CD14-positive monocyte (primary cell): ENCODE results near the gene CFTR. TPM values are rescaled to one million over a fixed set of nuclear protein-coding genes. Genes with fewer than 3 reads are reported as not detected.

ENCODE experiments used
- DNase-seq, 3 donors: peaks; one replicate each; pipeline ENCODE4 v3.0.0-alpha.2; 2011 to 2022
- H2AFZ ChIP-seq: 2 replicates; pipeline ENCODE4 v1.6.0; 2012; ENCODE audit warnings: mild to moderate bottlenecking, low read depth, low read length, inconsistent platforms; ENCODE audit not compliant: insufficient read depth, poor library complexity, severe bottlenecking
- H3K27ac ChIP-seq, 2 donors: 1 replicate in 1 of 2; 2 replicates in 1 of 2; pipeline ENCODE4 v1.5.1; 2012 to 2013; ENCODE audit warnings: low read length in 2 of 2, control low read depth in 1 of 2, inconsistent platforms in 1 of 2, low read depth in 1 of 2, mild to moderate bottlenecking in 1 of 2
- H3K27me3 ChIP-seq, 2 donors: one replicate each; pipeline versions ENCODE4 v1.6.0 to v1.6.1; 2011 to 2013; ENCODE audit warnings: low read length in 2 of 2; ENCODE audit not compliant: control insufficient read depth in 2 of 2, insufficient read depth in 2 of 2
- H3K36me3 ChIP-seq, 2 donors: replicated peaks in 1 of 2; 1 replicate in 1 of 2; 2 replicates in 1 of 2; pipeline versions ENCODE4 v1.5.1 to v1.6.1; 2012 to 2013; ENCODE audit warnings: low read length in 2 of 2, control low read depth in 1 of 2, inconsistent platforms in 1 of 2, mild to moderate bottlenecking in 1 of 2; ENCODE audit not compliant: insufficient read depth in 2 of 2, control insufficient read depth in 1 of 2
- H3K4me1 ChIP-seq, 2 donors: 1 replicate in 1 of 2; 2 replicates in 1 of 2; pipeline versions ENCODE4 v1.5.1 to v1.6.1; 2012 to 2013; ENCODE audit warnings: low read length in 2 of 2, control low read depth in 1 of 2, inconsistent platforms in 1 of 2, mild to moderate bottlenecking in 1 of 2, moderate library complexity in 1 of 2; ENCODE audit not compliant: insufficient read depth in 2 of 2, control insufficient read depth in 1 of 2
- H3K4me2 ChIP-seq: replicated peaks from 2 replicates; pipeline ENCODE3; 2012; ENCODE audit warnings: low read length, moderate library complexity, mild to moderate bottlenecking; ENCODE audit not compliant: poor library complexity, severe bottlenecking; ENCODE audit errors: extremely low read depth
- H3K4me3 ChIP-seq, 3 experiments: fragments of 200-600 bp in 1 of 3; sonication (generic) in 1 of 3; replicated peaks in 1 of 3; 1 replicate in 2 of 3; 2 replicates in 1 of 3; pipeline ENCODE4 v1.5.1; 2011 to 2013; ENCODE audit warnings: low read length in 3 of 3, mild to moderate bottlenecking in 3 of 3, control low read depth in 2 of 3, low read depth in 2 of 3, inconsistent platforms in 1 of 3, moderate library complexity in 1 of 3
- H3K79me2 ChIP-seq: 2 replicates; pipeline ENCODE4 v1.6.0; 2012; ENCODE audit warnings: mild to moderate bottlenecking, control low read depth, inconsistent platforms, low read length, moderate library complexity; ENCODE audit not compliant: insufficient read depth
- H3K9ac ChIP-seq: 2 replicates; pipeline ENCODE4 v1.6.0; 2017; ENCODE audit warnings: low read length, mild to moderate bottlenecking; ENCODE audit not compliant: insufficient read depth, poor library complexity, severe bottlenecking
- H3K9me3 ChIP-seq, 2 donors: replicated peaks in 1 of 2; 1 replicate in 1 of 2; 2 replicates in 1 of 2; pipeline versions ENCODE4 v1.5.1 to v1.6.1; 2012 to 2013; ENCODE audit warnings: low read length in 2 of 2, control low read depth in 1 of 2; ENCODE audit not compliant: control insufficient read depth in 1 of 2, insufficient read depth in 1 of 2
- H4K20me1 ChIP-seq: 2 replicates; pipeline ENCODE4 v1.6.0; 2012; ENCODE audit warnings: mild to moderate bottlenecking, low read length, control low read depth, moderate library complexity; ENCODE audit not compliant: insufficient read depth
- H3K27ac Mint-ChIP-seq, 7 donors: one replicate each; pipeline ENCODE4 v1.8.0; 2020; ENCODE audit warnings: mild to moderate bottlenecking in 7 of 7, mixed read lengths in 7 of 7, moderate library complexity in 6 of 7, inconsistent platforms in 2 of 7
- H3K27me3 Mint-ChIP-seq, 3 donors: one replicate each; pipeline ENCODE4 v1.8.0; 2021 to 2022; ENCODE audit warnings: low read depth in 3 of 3, mild to moderate bottlenecking in 3 of 3, mixed read lengths in 3 of 3, moderate library complexity in 3 of 3, inconsistent platforms in 1 of 3
- H3K36me3 Mint-ChIP-seq, 2 donors: one replicate each; pipeline ENCODE4 v1.8.0; 2020; ENCODE audit warnings: mixed read lengths in 2 of 2, inconsistent platforms in 1 of 2, mild to moderate bottlenecking in 1 of 2
- H3K4me1 Mint-ChIP-seq: one replicate; pipeline ENCODE4 v1.8.0; 2020; ENCODE audit warnings: mild to moderate bottlenecking, mixed read lengths
- H3K4me3 Mint-ChIP-seq, 2 donors: one replicate each; pipeline ENCODE4 v1.8.0; 2020; ENCODE audit warnings: mild to moderate bottlenecking in 2 of 2, mixed read lengths in 2 of 2, moderate library complexity in 1 of 2
- H3K9me3 Mint-ChIP-seq, 7 donors: one replicate each; pipeline ENCODE4 v1.8.0; 2020 to 2022; ENCODE audit warnings: mixed read lengths in 7 of 7, mild to moderate bottlenecking in 6 of 7, moderate library complexity in 6 of 7, inconsistent platforms in 2 of 7
- WGBS: methylation state at CpG from one replicate; pipeline ENCODE4 v1.1.5; 2013; ENCODE audit warnings: missing lambda C conversion rate; ENCODE audit not compliant: insufficient coverage; 5-methylcytosine and 5-hydroxymethylcytosine counted together
- intact Hi-C, 2 donors: fragments of 100-400 bp; cut with micrococcal nuclease; formaldehyde crosslinking; loops; one replicate each; pipeline versions ENCODE4 v1.15.0 to v1.15.1; 2023
- polyA plus RNA-seq, 3 donors: library from polyadenylated mRNA; depleted of rRNA in 1 of 3; unstranded in 2 of 3; stranded (reverse) in 1 of 3; fragments of 300-500 nt in 2 of 3; fragments of >200 nt in 1 of 3; fragmentation: Illumina TruSeq in 2 of 3; gene quantifications; 1 replicate in 2 of 3; 2 replicates in 1 of 3; pipeline ENCODE4 v1.2.3, GENCODE V29; 2012 to 2021
- TF ChIP-seq, protein P1 (sequence below): fragments of 200-600 bp; IDR thresholded peaks from one replicate; pipeline ENCODE4 v1.8.0; 2022; ENCODE audit warnings: antibody characterized with exemption, mild to moderate bottlenecking

Gene CFTR
- polyA plus RNA-seq, 3 donors: not detected

DNA sequence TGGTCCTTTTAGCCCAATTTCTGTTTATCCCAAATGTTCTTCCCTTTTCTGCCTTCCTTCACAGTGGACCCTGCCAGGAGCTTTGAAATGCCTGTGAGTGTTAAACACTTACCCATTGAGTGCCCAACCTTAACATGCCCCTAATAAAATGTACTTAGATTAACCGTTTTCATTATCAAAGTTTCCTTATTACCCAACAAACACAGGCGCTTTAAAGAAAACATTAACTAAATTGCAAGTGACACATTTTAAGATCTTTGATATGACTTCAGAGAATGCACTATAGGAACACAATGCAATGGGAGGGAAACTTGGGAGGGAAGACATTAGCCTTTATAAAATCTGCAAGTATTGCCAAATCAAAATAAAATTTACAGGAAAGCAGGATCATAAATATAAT lies 177.0 kb downstream of the CFTR start:
- no peaks in the 10 kb centered on the region for H3K79me2 ChIP-seq
- peaks cover 0 to 3% (median 0%) of the 10 kb centered on the region in 7 donors for H3K9me3 Mint-ChIP-seq
- H3K27me3 Mint-ChIP-seq: peaks cover 0 to 3% (median 0%) of the 10 kb centered on the region in 3 donors
- DNase-seq: no peak
- H3K27ac ChIP-seq: no peak overlapping the region
- H3K4me1 Mint-ChIP-seq: no peaks in the 10 kb centered on the region
- H3K4me3 Mint-ChIP-seq: no peak overlapping the region
- H3K4me3 ChIP-seq: no peak overlapping the region
- H3K27ac Mint-ChIP-seq: no peak overlapping the region
- no peaks in the 10 kb centered on the region for H3K36me3 Mint-ChIP-seq
- H3K27me3 ChIP-seq: no peaks in the 10 kb centered on the region
- no peak overlapping the region for H3K4me2 ChIP-seq
- 100% methylated on average over 1 of the region's 2 CpGs for WGBS
- no peaks in the 10 kb centered on the region for H3K4me1 ChIP-seq
- no peak overlapping the region for H2AFZ ChIP-seq
- TF ChIP-seq, protein P1, sequence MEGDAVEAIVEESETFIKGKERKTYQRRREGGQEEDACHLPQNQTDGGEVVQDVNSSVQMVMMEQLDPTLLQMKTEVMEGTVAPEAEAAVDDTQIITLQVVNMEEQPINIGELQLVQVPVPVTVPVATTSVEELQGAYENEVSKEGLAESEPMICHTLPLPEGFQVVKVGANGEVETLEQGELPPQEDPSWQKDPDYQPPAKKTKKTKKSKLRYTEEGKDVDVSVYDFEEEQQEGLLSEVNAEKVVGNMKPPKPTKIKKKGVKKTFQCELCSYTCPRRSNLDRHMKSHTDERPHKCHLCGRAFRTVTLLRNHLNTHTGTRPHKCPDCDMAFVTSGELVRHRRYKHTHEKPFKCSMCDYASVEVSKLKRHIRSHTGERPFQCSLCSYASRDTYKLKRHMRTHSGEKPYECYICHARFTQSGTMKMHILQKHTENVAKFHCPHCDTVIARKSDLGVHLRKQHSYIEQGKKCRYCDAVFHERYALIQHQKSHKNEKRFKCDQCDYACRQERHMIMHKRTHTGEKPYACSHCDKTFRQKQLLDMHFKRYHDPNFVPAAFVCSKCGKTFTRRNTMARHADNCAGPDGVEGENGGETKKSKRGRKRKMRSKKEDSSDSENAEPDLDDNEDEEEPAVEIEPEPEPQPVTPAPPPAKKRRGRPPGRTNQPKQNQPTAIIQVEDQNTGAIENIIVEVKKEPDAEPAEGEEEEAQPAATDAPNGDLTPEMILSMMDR: no peak
- H3K36me3 ChIP-seq: no peaks in the 10 kb centered on the region
- H4K20me1 ChIP-seq: no peaks in the 10 kb centered on the region
- intact Hi-C loops: no loop called here
- H3K9me3 ChIP-seq: peaks cover 0 to 4% of the 10 kb centered on the region in 2 donors
- no peak overlapping the region for H3K9ac ChIP-seq

DNA sequence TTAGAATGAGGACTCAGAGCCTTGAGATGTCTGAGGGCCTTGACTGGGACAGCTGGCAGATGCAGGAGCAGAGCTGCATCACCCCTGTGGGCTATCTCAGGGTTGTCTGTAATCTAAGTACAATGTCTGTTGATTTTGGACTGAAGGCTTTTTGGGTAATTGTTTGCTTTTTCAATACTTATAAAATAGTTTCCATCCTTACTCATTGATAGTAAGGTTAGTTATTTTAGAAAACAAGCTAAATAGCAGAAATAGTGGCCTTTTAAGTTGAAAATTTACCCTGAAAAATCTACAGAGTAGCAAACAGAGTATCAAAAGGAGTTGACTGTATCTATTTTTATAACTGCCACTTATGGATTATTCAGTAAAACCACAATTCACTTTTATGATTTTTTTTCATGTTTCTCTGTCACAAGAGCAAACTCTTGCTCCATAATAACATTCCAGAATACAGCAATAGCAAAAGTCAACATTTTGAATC lies 179.7 kb downstream of the CFTR start:
- Histone ChIP-seq H3K27ac (no peak overlapping the region), H3K9me3 (no peaks in the 10 kb centered on the region), H2AFZ (no peak overlapping the region), H3K9ac (no peak overlapping the region), H3K27me3 (no peaks in the 10 kb centered on the region), H4K20me1 (no peaks in the 10 kb centered on the region), H3K79me2 (no peaks in the 10 kb centered on the region), H3K4me2 (no peak overlapping the region), H3K36me3 (no peaks in the 10 kb centered on the region), H3K4me3 (no peak overlapping the region), H3K4me1 (no peaks in the 10 kb centered on the region)
- no peak for DNase-seq
- TF ChIP-seq, protein P1: no peak
- Mint-ChIP-seq H3K27me3 (no peaks in the 10 kb centered on the region), H3K4me1 (no peaks in the 10 kb centered on the region), H3K27ac (no peak overlapping the region), H3K9me3 (peaks cover 0 to 4% (median 0%) of the 10 kb centered on the region in 7 donors), H3K36me3 (no peaks in the 10 kb centered on the region), H3K4me3 (no peak overlapping the region)
- intact Hi-C loops: no loop called here
